ENCODE measurements around the gene IKZF3. TPM values are rescaled to one million over a fixed set of nuclear protein-coding genes. Genes with fewer than 3 reads are reported as not detected.

IKZF3 gene
- total and polyA plus RNA-seq, 10 of the 15 experiments (the other 5 are each of a cell fraction or from before 2014, with no cell fraction given) = 5.5 to 98.2 (median 47.6) TPM

DNA sequence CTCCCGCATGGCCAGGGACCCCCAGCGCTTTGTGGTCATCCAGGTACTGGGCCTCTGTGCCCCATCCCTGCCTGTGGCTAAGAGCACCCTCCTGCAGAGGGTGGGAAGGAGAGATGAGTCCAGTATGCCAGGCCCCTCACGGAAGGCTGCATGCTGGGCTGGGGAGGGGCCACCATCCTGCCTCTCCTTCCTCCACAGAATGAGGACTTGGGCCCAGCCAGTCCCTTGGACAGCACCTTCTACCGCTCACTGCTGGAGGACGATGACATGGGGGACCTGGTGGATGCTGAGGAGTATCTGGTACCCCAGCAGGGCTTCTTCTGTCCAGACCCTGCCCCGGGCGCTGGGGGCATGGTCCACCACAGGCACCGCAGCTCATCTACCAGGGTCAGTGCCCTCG lies 137.5 kb downstream of the IKZF3 start:
- H3K9me3 ChIP-seq (replicated peaks; ENCODE audit: control insufficient read depth, insufficient read depth, low read length) = no peaks in the 10 kb centered on the region
- DNase-seq (ENCODE audit: low read depth, low spot score) (no peak), ATAC-seq (no peak), FAIRE-seq (no peak)
- ChIA-PET CTCF (no interaction called here), POLR2A (no interaction called here), RAD21 (ENCODE audit: unreplicated experiment) (no interaction called here), SMC1A (ENCODE audit: uncharacterized antibody, unreplicated experiment) (no interaction called here)
- WGBS (ENCODE audit: insufficient coverage, insufficient replicate concordance, low lambda C conversion rate, missing lambda C conversion rate) = 97% methylated on average over 9 of the region's 9 CpGs
- no peaks in the 10 kb centered on the region for H4K20me1 ChIP-seq (ENCODE audit: control insufficient read depth, insufficient read depth)
- no peak overlapping the region for H3K4me2 ChIP-seq (ENCODE audit: control insufficient read depth, insufficient read depth)
- no peak for TF ChIP-seq CHD2 (IDR thresholded peaks at IDR 0.05; ENCODE audit: borderline replicate concordance, low read depth, low read length)
- no peak for TF ChIP-seq CBX5 (IDR thresholded peaks at IDR 0.05; ENCODE audit: low read depth)
- TF ChIP-seq, protein P1, sequence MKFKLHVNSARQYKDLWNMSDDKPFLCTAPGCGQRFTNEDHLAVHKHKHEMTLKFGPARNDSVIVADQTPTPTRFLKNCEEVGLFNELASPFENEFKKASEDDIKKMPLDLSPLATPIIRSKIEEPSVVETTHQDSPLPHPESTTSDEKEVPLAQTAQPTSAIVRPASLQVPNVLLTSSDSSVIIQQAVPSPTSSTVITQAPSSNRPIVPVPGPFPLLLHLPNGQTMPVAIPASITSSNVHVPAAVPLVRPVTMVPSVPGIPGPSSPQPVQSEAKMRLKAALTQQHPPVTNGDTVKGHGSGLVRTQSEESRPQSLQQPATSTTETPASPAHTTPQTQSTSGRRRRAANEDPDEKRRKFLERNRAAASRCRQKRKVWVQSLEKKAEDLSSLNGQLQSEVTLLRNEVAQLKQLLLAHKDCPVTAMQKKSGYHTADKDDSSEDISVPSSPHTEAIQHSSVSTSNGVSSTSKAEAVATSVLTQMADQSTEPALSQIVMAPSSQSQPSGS (IDR thresholded peaks at IDR 0.05; ENCODE audit: low read length) = no peak
- TF ChIP-seq, protein P2, sequence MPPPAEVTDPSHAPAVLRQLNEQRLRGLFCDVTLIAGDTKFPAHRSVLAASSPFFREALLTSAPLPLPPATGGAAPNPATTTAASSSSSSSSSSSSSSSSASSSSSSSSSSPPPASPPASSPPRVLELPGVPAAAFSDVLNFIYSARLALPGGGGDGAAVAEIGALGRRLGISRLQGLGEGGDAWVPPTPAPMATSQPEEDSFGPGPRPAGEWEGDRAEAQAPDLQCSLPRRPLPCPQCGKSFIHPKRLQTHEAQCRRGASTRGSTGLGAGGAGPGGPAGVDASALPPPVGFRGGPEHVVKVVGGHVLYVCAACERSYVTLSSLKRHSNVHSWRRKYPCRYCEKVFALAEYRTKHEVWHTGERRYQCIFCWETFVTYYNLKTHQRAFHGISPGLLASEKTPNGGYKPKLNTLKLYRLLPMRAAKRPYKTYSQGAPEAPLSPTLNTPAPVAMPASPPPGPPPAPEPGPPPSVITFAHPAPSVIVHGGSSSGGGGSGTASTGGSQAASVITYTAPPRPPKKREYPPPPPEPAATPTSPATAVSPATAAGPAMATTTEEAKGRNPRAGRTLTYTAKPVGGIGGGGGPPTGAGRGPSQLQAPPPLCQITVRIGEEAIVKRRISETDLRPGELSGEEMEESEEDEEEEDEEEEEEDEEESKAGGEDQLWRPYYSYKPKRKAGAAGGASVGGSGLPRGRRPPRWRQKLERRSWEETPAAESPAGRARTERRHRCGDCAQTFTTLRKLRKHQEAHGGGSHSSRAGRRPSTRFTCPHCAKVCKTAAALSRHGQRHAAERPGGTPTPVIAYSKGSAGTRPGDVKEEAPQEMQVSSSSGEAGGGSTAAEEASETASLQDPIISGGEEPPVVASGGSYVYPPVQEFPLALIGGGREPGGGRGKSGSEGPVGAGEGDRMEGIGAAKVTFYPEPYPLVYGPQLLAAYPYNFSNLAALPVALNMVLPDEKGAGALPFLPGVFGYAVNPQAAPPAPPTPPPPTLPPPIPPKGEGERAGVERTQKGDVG (CRISPR knock-in tag; IDR thresholded peaks at IDR 0.05) = no peak
- TF ChIP-seq, protein P3, sequence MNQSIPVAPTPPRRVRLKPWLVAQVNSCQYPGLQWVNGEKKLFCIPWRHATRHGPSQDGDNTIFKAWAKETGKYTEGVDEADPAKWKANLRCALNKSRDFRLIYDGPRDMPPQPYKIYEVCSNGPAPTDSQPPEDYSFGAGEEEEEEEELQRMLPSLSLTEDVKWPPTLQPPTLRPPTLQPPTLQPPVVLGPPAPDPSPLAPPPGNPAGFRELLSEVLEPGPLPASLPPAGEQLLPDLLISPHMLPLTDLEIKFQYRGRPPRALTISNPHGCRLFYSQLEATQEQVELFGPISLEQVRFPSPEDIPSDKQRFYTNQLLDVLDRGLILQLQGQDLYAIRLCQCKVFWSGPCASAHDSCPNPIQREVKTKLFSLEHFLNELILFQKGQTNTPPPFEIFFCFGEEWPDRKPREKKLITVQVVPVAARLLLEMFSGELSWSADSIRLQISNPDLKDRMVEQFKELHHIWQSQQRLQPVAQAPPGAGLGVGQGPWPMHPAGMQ (IDR thresholded peaks at IDR 0.05; ENCODE audit: borderline replicate concordance) = no peak
- TF ChIP-seq TCF12 (IDR thresholded peaks at IDR 0.05; ENCODE audit: low read depth, low read length) = no peak
- TF ChIP-seq, protein P4, sequence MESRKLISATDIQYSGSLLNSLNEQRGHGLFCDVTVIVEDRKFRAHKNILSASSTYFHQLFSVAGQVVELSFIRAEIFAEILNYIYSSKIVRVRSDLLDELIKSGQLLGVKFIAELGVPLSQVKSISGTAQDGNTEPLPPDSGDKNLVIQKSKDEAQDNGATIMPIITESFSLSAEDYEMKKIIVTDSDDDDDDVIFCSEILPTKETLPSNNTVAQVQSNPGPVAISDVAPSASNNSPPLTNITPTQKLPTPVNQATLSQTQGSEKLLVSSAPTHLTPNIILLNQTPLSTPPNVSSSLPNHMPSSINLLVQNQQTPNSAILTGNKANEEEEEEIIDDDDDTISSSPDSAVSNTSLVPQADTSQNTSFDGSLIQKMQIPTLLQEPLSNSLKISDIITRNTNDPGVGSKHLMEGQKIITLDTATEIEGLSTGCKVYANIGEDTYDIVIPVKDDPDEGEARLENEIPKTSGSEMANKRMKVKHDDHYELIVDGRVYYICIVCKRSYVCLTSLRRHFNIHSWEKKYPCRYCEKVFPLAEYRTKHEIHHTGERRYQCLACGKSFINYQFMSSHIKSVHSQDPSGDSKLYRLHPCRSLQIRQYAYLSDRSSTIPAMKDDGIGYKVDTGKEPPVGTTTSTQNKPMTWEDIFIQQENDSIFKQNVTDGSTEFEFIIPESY (IDR thresholded peaks at IDR 0.05) = no peak
- TF ChIP-seq, protein P5, sequence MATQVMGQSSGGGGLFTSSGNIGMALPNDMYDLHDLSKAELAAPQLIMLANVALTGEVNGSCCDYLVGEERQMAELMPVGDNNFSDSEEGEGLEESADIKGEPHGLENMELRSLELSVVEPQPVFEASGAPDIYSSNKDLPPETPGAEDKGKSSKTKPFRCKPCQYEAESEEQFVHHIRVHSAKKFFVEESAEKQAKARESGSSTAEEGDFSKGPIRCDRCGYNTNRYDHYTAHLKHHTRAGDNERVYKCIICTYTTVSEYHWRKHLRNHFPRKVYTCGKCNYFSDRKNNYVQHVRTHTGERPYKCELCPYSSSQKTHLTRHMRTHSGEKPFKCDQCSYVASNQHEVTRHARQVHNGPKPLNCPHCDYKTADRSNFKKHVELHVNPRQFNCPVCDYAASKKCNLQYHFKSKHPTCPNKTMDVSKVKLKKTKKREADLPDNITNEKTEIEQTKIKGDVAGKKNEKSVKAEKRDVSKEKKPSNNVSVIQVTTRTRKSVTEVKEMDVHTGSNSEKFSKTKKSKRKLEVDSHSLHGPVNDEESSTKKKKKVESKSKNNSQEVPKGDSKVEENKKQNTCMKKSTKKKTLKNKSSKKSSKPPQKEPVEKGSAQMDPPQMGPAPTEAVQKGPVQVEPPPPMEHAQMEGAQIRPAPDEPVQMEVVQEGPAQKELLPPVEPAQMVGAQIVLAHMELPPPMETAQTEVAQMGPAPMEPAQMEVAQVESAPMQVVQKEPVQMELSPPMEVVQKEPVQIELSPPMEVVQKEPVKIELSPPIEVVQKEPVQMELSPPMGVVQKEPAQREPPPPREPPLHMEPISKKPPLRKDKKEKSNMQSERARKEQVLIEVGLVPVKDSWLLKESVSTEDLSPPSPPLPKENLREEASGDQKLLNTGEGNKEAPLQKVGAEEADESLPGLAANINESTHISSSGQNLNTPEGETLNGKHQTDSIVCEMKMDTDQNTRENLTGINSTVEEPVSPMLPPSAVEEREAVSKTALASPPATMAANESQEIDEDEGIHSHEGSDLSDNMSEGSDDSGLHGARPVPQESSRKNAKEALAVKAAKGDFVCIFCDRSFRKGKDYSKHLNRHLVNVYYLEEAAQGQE (IDR thresholded peaks at IDR 0.05; ENCODE audit: low read depth, low read length) = no peak
- no peak for TF ChIP-seq ZNF24 (IDR thresholded peaks at IDR 0.05)
- TF ChIP-seq RUNX3 (IDR thresholded peaks at IDR 0.05; ENCODE audit: low read length) = no peak
- TF ChIP-seq MEF2B (IDR thresholded peaks at IDR 0.05; ENCODE audit: partially characterized antibody, poor library complexity, severe bottlenecking) = no peak
- TF ChIP-seq SMC3 (IDR thresholded peaks at IDR 0.05; ENCODE audit: borderline replicate concordance, low read length) = no peak
- no peak for TF ChIP-seq STAT3 (IDR thresholded peaks at IDR 0.05; ENCODE audit: low read depth, low read length)
- 0 out of 4 replicates have a peak, but pooled peaks cover 0 to 3% of the 10 kb centered on the region in 2 experiments for H3K36me3 ChIP-seq (ENCODE audit: control insufficient read depth in 2 of 2, insufficient read depth in 2 of 2, low read length in 1 of 2)
- intact Hi-C loops (cut with micrococcal nuclease; ENCODE audit: unreplicated experiment) = no loop called here
- peaks cover 3% of the 10 kb centered on the region; the same call in 1 of the 2 replicates for H3K4me1 ChIP-seq (ENCODE audit: control insufficient read depth, insufficient read depth, low read length)
- peaks cover 7% of the 10 kb centered on the region for H3K79me2 ChIP-seq (ENCODE audit: control insufficient read depth, insufficient read depth, low read length)
- no peak overlapping the region for H3K9ac ChIP-seq (ENCODE audit: control insufficient read depth, insufficient read depth, low read length)
- no peaks in the 10 kb centered on the region for H3K27me3 ChIP-seq (replicated peaks in 1 of 2; ENCODE audit: control insufficient read depth in 2 of 2, insufficient read depth in 2 of 2, low read length in 1 of 2)
- BruUV-seq (replicated peaks) = no TSS peak
- no peak overlapping the region for H3K4me3 ChIP-seq
- no peak overlapping the region for H2AFZ ChIP-seq (ENCODE audit: control insufficient read depth, low read depth, low read length)
- in situ Hi-C loops (cut with MboI) = no loop called here
- no peak overlapping the region for H3K27ac ChIP-seq (ENCODE audit: control insufficient read depth, insufficient read depth)
